Upper lobe of left lung (tissue), 6 donors: ENCODE results near the gene TAB3. TPM values are rescaled to one million over a fixed set of nuclear protein-coding genes. Genes with fewer than 3 reads are reported as not detected.

Experiments
- ATAC-seq, 2 donors: fragments of 200-7000 bp; cut with Tn5 transposase; one replicate each; pipeline ENCODE4 v1.9.1; 2022; ENCODE audit warnings: mild to moderate bottlenecking in 2 of 2, moderate library complexity in 2 of 2; ENCODE audit not compliant: low FRiP score in 2 of 2
- DNase-seq, 2 donors: peaks; one replicate each; pipeline ENCODE4 v3.0.0-alpha.2; 2019 to 2020
- H3K27ac ChIP-seq, 4 donors: fragments of 200-600 bp; sonication (generic); one replicate each; pipeline ENCODE4 v1.5.1; 2016 to 2019
- H3K27me3 ChIP-seq, 4 donors: fragments of 200-600 bp; sonication (generic); one replicate each; pipeline ENCODE4 v1.5.1; 2017 to 2019
- H3K36me3 ChIP-seq, 4 donors: fragments of 200-600 bp; sonication (generic); one replicate each; pipeline ENCODE4 v1.5.1; 2016 to 2019
- H3K4me1 ChIP-seq, 4 donors: fragments of 200-600 bp; sonication (generic); one replicate each; pipeline ENCODE4 v1.5.1; 2018 to 2019
- H3K4me3 ChIP-seq, 4 donors: fragments of 200-600 bp; sonication (generic); one replicate each; pipeline ENCODE4 v1.5.1; 2017 to 2019; ENCODE audit warnings: mild to moderate bottlenecking in 2 of 4, moderate library complexity in 1 of 4
- H3K9me3 ChIP-seq, 4 donors: fragments of 200-600 bp; sonication (generic); one replicate each; pipeline ENCODE4 v1.5.1; 2018 to 2019
- EP300 ChIP-seq, 4 donors: sonication (generic); formaldehyde crosslinking; IDR thresholded peaks; one replicate each; pipeline ENCODE4 v1.5.1; 2017; ENCODE audit warnings: antibody characterized with exemption in 4 of 4, control low read depth in 2 of 4
- POLR2A ChIP-seq, 4 donors: fragments of 450-650 bp; IDR thresholded peaks; one replicate each; pipeline ENCODE4 v1.5.1; 2016 to 2017; ENCODE audit warnings: antibody characterized with exemption in 4 of 4, mild to moderate bottlenecking in 2 of 4
- POLR2AphosphoS5 ChIP-seq, 2 donors: sonication (generic); formaldehyde crosslinking; IDR thresholded peaks; one replicate each; pipeline ENCODE4 v1.5.1; 2017; ENCODE audit warnings: antibody characterized with exemption in 2 of 2
- WGBS, 2 donors: methylation state at CpG; one replicate each; pipeline ENCODE4 v1.1.5; 2017 to 2018; 5-methylcytosine and 5-hydroxymethylcytosine counted together
- total RNA-seq, 6 donors: library from RNA; depleted of rRNA in 4 of 6; stranded (reverse); fragments of >200 nt in 4 of 6; gene quantifications; one replicate each; pipeline versions ENCODE4 v1.1.0 to v1.2.1, GENCODE V29; 2016 to 2021
- TF ChIP-seq, protein P1 (sequence below), 6 experiments: fragments of 450-650 bp in 4 of 6; fragments of 200-600 bp in 2 of 6; sonication (generic) in 2 of 6; IDR thresholded peaks; one replicate each; pipeline ENCODE4 v1.5.1; 2016 to 2019; ENCODE audit warnings: antibody characterized with exemption in 6 of 6
- donor health status: DM: no; HTN: no; CAD: no; lungs with moderate emphysema.
- donor health status: DM: no; HTN: yes; CAD: no; lungs with severe emphysema.

Gene TAB3
- total RNA-seq, 6 donors from 2014 or later: 13.5 to 42.1 (median 18.8) TPM

GRCh38 chrX:30864383-30864785 lies 24.7 kb downstream of the TAB3 start:
- H3K36me3 ChIP-seq: peaks cover 0 to 7% (median 0%) of the 10 kb centered on the region in 4 donors
- peak overlapping the region in 1 of 4 donors; percentile 18 for H3K27ac ChIP-seq
- no peaks in the 10 kb centered on the region for H3K27me3 ChIP-seq
- H3K4me3 ChIP-seq: no peak overlapping the region
- no peaks in the 10 kb centered on the region for H3K4me1 ChIP-seq
- no peaks in the 10 kb centered on the region for H3K9me3 ChIP-seq
- 40 to 83% methylated on average over 1 of the region's 1 CpG for WGBS, 2 donors
- ATAC-seq: peak; percentile 43 to 80
- DNase-seq: no peak
- no peak for TF ChIP-seq POLR2AphosphoS5 (IDR thresholded peaks at IDR 0.05)
- TF ChIP-seq, protein P1, sequence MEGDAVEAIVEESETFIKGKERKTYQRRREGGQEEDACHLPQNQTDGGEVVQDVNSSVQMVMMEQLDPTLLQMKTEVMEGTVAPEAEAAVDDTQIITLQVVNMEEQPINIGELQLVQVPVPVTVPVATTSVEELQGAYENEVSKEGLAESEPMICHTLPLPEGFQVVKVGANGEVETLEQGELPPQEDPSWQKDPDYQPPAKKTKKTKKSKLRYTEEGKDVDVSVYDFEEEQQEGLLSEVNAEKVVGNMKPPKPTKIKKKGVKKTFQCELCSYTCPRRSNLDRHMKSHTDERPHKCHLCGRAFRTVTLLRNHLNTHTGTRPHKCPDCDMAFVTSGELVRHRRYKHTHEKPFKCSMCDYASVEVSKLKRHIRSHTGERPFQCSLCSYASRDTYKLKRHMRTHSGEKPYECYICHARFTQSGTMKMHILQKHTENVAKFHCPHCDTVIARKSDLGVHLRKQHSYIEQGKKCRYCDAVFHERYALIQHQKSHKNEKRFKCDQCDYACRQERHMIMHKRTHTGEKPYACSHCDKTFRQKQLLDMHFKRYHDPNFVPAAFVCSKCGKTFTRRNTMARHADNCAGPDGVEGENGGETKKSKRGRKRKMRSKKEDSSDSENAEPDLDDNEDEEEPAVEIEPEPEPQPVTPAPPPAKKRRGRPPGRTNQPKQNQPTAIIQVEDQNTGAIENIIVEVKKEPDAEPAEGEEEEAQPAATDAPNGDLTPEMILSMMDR (IDR thresholded peaks at IDR 0.05): no peak
- no peak for TF ChIP-seq EP300 (IDR thresholded peaks at IDR 0.05)
- TF ChIP-seq POLR2A (IDR thresholded peaks at IDR 0.05): no peak

DNA sequence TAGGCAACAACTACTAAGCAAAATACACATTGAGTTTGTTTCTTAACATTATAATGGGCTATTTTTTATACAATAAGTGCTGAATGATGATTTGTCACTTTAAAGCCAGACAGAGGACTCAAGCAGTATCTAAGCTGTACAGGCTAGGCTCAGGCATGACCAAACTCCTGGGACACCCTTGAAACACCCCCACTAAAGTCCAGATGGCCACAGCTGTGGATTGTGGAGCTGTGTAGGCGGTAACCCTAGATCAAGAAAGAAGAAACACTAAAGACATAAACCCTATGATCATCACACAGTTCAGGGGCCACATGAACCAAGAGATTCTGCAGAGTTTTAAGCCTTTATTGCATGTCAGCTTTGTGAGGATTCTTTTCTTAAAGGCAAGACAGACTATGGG lies 25.1 kb downstream of the TAB3 start:
- peak; percentile 28 to 59 for ATAC-seq
- H3K27me3 ChIP-seq: no peaks in the 10 kb centered on the region

DNA sequence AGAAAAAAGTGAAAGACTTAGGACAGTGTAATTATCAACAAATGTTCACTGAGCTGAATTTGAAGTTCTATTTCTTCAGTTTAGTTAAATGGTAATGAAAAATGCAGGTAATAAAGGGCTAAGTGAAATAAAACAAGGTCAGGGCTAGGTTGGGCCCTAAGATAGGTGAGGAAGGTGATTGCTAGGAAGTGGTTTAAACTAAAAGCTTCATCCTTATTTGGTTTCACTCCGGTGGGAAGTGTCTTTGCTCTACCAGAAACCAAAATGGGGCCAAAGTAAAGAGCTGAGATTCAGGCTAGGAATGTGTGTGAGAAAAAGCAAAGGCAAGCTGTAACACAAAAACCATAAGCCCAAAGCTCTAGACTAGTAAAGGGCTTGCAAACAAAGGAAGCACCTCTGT lies 31.0 kb downstream of the TAB3 start:
- no peak for ATAC-seq
- H3K27me3 ChIP-seq: no peaks in the 10 kb centered on the region
- WGBS, 2 donors: 70 to 87% methylated on average over 1 of the region's 1 CpG
- no peaks in the 10 kb centered on the region for H3K9me3 ChIP-seq
- H3K36me3 ChIP-seq: peaks cover 0 to 22% (median 3%) of the 10 kb centered on the region in 4 donors
- no peak overlapping the region for H3K27ac ChIP-seq
- H3K4me3 ChIP-seq: no peak overlapping the region
- TF ChIP-seq, protein P1 (IDR thresholded peaks at IDR 0.05): no peak
- TF ChIP-seq POLR2AphosphoS5 (IDR thresholded peaks at IDR 0.05) (no peak), POLR2A (IDR thresholded peaks at IDR 0.05) (no peak), EP300 (IDR thresholded peaks at IDR 0.05) (no peak)
- DNase-seq: no peak
- H3K4me1 ChIP-seq: no peaks in the 10 kb centered on the region

More for the DNA sequence above, 25.1 kb downstream of the TAB3 start:
- Histone ChIP-seq H3K4me1 (no peaks in the 10 kb centered on the region), H3K27ac (no peak overlapping the region), H3K4me3 (no peak overlapping the region), H3K36me3 (peaks cover 0 to 7% (median 0%) of the 10 kb centered on the region in 4 donors), H3K9me3 (no peaks in the 10 kb centered on the region)
- TF ChIP-seq POLR2AphosphoS5 (IDR thresholded peaks at IDR 0.05): no peak
- no peak for TF ChIP-seq POLR2A (IDR thresholded peaks at IDR 0.05)
- TF ChIP-seq, protein P1 (IDR thresholded peaks at IDR 0.05): no peak
- TF ChIP-seq EP300 (IDR thresholded peaks at IDR 0.05): no peak
- WGBS, 2 donors: 73 to 83% methylated on average over 1 of the region's 1 CpG
- DNase-seq: no peak

- no peaks in the 10 kb centered on the region for H3K9me3 ChIP-seq
- 0 to 44% methylated on average over 1 of the region's 1 CpG for WGBS, 2 donors
- TF ChIP-seq POLR2AphosphoS5 (IDR thresholded peaks at IDR 0.05): no peak
- TF ChIP-seq EP300 (IDR thresholded peaks at IDR 0.05): no peak
- TF ChIP-seq POLR2A (IDR thresholded peaks at IDR 0.05): no peak
- TF ChIP-seq, protein P1 (IDR thresholded peaks at IDR 0.05): no peak
- no peaks in the 10 kb centered on the region for H3K27me3 ChIP-seq
- H3K36me3 ChIP-seq: peaks cover 0 to 15% (median 3%) of the 10 kb centered on the region in 4 donors
- H3K27ac ChIP-seq: no peak overlapping the region
- ATAC-seq (peak in 1 of 2 donors; percentile 24), DNase-seq (no peak)
- no peaks in the 10 kb centered on the region for H3K4me1 ChIP-seq
- H3K4me3 ChIP-seq: no peak overlapping the region
Observed at GRCh38 chrX:30851449-30851848, 37.6 kb downstream of the TAB3 start.

GRCh38 chrX:30835373-30835772 lies 53.7 kb downstream of the TAB3 start:
- 78 to 100% methylated on average over 3 to 4 of the region's 4 CpGs for WGBS, 2 donors
- Histone ChIP-seq H3K27me3 (no peaks in the 10 kb centered on the region), H3K36me3 (peaks cover 0 to 30% (median 4%) of the 10 kb centered on the region in 4 donors), H3K27ac (no peak overlapping the region), H3K4me1 (no peaks in the 10 kb centered on the region), H3K4me3 (no peak overlapping the region), H3K9me3 (no peaks in the 10 kb centered on the region)
- no peak for DNase-seq
- TF ChIP-seq POLR2A (IDR thresholded peaks at IDR 0.05) (no peak), POLR2AphosphoS5 (IDR thresholded peaks at IDR 0.05) (no peak), EP300 (IDR thresholded peaks at IDR 0.05) (no peak)
- TF ChIP-seq, protein P1 (IDR thresholded peaks at IDR 0.05): no peak
- ATAC-seq: no peak
